ENCODE measurements around the gene TRIM36.

TRIM36 gene, protein sequence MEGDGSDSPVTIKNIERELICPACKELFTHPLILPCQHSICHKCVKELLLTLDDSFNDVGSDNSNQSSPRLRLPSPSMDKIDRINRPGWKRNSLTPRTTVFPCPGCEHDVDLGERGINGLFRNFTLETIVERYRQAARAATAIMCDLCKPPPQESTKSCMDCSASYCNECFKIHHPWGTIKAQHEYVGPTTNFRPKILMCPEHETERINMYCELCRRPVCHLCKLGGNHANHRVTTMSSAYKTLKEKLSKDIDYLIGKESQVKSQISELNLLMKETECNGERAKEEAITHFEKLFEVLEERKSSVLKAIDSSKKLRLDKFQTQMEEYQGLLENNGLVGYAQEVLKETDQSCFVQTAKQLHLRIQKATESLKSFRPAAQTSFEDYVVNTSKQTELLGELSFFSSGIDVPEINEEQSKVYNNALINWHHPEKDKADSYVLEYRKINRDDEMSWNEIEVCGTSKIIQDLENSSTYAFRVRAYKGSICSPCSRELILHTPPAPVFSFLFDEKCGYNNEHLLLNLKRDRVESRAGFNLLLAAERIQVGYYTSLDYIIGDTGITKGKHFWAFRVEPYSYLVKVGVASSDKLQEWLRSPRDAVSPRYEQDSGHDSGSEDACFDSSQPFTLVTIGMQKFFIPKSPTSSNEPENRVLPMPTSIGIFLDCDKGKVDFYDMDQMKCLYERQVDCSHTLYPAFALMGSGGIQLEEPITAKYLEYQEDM

DNA sequence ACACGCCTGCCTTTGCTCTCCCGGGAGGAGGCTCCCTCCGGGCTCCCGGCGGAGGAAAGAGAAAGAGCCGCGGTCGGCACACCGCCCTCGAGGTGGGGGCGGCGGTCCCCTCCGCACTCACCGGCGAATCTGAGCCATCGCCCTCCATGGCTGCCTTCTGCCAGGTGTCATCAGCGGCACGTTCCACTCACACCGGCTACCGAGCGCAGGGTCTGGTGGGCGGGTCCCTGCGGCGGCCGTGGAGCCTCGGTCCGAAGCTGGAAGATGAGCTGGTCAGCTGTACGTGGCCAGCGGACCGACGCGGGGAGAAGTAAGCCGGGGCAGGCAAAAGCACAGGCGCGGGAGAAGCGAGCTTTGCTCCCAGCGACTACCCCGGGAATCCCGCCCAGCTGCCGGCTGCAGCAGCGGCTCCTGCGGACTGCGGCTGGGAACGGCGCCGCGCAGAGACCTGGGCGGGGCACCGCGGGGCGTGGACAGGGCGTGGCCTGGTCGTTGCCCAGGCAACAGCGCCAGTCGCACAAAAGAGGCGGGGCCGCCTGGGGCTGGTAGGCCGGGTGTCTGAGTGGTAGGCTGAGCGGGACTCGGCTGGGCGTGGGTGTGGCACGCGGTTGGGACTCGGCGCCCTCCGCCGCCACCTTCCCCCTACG, at the start of gene TRIM36:
Gene TRIM36 (minus strand): TSS at position 422 of the 647 bp plus-strand sequence. CDS start 274 bp downstream, at position 148.
- DNase-seq, result peak; percentile 92

DNA sequence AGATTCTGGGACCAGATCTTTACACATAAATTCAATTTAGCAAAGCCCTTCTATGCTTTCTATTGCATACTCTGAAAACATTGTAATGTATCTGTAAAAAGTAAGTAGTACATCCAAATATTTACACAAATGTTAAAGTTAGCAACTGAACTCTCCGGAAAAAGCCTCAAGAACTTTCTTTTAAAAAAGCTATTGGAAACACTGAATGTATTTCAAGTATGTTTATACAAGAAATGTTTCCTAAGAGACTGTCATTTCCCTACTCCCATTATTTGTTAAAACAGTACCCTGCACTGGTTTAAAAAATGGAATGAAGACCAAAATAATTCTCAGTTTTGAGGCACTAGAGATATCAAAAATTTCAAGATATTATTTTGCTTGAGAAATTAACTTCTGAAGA, 44.8 kb upstream of the TRIM36 start:
- DNase-seq, result no peak

DNA sequence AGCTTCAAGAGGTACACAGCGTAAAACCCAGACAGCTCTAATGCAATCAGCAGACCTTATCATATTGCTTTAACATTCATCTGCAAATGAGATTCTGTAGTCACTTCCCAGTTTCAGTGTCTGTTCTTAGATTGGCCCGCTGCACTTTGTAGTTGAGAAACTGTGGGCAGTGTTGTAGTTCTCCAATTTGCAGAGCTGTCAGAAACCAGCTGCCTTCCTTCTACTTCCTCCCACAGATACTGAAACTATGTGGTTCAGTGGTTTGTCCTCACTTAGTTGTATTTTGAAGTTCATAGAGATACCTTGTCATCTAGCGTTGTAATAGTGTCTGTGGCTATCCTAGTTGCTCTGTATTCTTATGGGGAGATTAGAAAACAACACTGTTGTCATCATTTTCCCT, 39.6 kb upstream of the TRIM36 start:
- DNase-seq, result no peak

DNA sequence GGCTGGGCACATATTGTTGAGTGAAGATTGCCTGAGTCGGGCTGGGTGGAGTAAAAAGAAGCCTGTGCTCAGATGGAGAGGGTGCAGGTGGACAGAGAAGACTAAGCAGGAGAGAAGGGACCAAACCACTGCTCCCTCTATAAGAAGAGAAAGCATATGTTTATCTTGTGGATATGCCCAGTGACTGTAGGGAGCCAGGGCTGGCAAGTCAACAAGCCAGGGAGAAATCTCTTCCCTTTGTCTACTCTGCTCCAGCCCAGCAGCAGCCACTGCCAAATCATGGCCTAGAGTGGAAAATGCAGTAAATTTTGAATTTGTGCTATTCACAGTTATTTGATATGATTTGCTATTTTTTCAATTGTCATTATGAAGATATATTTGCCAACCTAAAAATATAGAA, 33.2 kb upstream of the TRIM36 start:
- DNase-seq, result no peak

DNA sequence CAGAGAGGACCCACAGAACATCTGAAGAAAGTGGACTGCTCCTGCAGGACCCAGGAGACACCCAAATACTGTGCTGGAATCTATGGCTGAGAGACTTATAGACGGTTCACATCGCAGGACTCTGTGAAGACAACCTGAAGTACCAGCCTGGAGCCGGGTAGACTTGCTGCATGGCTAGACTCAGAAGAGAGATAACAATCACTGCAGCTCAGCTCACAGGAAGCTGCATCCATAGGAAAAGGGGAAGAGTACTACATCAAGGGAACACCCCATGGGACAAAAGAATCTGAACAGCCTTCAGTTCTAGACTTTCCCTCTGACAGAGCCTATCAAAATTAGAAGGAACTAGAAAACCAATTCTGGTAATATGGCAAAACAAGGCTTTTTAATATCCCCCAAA, 26.5 kb upstream of the TRIM36 start:
- DNase-seq, result no peak

DNA sequence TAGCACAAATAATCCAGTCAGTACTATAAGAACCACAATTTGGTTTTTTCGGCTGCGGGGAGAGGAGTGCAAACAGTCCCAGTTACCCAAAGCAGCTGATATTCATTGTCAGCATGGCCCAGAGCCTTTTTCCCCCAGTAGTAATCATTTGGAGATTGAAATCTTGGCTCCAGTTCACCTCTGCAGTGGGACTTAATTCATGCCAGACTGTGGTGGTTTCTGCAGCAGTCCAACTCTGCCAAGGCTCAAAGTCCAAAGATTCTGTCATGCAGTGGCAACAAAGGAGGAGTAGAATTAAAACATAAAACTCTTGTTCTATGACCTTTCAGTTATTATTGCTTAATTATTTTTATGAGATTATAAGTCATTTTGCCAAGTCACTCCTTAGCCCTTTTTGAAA, 25.0 kb upstream of the TRIM36 start:
- no peak for DNase-seq

DNA sequence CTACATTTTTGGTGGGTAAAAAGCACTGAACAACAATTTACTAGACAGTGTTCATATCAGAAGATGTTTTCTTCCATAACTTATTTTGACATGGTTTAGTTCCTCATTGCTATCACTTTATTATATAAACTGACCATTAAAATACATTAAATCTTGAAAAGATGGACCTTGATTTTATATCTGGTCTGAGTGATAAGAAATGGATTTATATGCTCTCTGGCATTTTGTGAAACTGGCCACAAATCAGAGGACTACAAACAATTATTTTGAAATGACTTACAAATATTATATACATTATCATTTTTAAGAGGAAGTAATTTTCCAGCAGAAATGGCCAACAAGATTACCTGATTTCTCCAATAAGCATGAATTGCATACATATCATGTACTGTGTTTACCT, 23.6 kb upstream of the TRIM36 start:
- DNase-seq, result no peak

DNA sequence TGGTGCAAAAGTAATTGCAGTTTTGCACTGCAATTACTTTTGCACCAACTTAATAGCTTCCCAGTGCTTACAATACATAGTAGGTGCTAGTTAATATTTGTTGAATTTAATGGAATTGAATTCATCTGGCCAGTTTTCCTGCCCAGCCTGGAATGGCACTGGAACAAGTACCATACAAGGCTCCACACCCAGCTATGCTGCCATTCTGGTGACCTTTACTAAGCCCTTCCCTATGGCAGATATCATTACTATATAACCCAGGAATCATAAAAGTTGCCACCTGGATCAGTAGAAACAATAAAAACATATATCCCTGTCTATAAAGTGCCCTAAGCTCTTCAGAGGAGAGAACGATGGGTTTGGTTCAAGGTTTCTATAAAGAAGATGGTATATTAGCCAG, 22.4 kb upstream of the TRIM36 start:
- no peak for DNase-seq

DNA sequence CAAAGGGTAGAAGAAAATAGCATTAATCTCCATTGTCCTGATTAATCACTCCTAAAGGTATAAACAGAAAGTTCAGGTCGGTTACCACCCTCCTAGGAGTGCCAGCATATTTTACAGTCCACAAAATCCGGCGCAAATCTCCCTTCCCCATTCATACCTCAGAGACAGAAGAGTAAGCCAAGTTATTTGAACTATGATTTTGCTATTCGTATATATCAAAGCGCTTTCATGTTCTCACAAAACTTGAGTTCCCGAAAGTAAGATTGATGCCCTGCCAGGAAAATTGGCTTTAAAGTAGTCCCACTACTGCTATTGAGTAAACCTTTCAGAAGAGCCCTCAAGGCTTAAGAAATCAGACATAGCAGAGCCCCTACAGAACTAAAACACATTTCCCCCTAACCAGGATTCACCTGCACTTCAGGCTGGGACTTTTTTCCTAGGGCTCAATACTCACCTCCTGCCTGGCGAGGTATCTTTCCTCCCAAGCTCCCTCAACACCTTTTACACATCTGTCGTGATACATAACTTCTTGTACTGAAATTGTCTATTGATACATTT, 21.8 kb upstream of the TRIM36 start:
- DNase-seq, result no peak

DNA sequence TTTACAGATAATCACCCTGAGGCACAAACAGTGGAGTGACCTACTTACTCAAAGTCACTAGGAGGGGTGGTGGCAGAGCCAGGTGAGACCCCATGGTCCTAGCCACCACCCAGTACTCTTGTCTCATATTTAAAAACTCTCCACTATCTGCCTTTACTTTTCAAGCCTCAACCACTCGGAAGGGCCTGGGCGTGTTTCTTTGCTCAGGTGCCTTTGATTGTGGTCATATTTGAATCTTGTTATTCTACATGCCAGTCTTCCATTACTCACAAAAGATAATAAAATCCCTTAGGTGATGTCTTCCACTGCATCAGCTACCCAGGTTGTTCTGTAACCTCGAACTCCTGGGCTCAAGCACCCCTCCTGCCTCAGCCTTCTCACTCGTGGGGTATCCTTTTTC, 20.7 kb upstream of the TRIM36 start:
- no peak for DNase-seq

DNA sequence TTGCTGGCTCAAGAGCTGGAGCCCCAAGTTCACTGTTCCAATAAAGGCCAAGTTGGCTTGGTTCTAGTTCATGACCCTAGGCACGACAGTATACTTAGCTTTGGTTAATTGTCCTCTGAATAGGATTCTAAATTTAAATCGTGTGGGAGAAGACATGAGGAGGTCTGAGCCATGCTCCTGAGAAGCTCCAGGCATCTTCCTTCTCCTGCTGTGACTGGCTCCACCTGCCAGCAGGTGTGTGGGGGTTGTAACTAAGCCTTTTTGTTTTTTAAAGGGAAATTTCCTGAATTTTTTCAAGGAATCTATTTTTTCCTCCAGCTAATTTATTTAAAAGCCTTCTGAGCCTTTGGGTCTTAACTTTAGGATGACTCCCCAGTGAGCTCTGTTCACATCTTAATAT, 20.2 kb upstream of the TRIM36 start:
- DNase-seq, result no peak

DNA sequence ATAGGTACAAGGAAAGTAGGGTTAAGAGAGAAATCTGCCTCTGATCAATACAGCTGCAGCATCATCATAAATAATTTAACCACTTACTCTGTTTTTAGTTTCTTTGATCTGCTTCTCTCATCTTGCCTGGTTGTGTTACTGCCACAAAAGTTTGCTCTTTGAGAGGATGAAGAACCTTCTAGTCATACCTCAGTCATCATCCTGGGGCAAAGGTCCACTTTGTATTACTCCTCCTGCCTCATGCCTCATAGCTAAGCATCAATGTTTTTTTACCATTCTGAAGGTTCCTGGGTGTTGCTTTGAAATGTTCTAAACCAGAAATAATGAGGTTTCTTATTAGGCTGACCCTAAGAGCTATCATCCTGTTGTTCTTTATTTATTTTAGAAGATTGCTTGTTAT, 17.1 kb upstream of the TRIM36 start:
- no peak for DNase-seq

DNA sequence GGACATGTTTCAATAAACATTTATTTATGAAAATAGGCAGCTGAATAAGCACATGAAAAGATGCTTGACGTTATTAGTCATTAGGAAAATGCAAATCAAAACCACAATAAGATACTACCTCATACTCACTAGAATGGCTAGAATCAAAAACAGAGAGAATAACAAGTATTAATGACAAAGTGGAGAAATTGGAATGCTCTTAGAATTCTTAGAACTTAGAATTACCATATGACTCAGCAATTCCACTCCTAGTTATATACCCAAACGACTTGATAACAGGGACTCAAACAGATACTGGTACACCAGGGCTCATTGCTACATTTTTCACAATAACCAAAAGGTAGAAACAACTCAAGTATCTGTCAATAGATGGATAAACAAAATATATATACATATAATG, 15.1 kb upstream of the TRIM36 start:
- peak; percentile 21 for DNase-seq

DNA sequence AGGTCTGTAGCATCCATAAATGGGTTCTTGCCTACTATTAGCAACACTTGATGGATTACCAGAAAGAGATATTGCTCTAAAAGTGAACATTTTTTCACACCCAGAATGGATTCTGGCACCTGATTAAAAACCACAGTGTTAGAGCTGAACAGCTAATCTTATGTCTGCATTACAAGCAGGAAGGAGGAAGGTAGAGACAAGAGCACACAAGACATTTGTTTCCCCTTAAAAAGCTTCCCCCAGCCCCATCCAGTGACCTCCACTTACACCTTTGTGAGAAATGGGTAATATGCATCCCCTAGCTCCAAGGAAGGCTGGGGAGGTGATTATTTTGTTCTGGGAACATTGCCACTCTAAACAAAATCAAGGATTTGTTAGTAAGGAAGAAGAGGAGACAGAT, 12.0 kb upstream of the TRIM36 start:
- no peak for DNase-seq

DNA sequence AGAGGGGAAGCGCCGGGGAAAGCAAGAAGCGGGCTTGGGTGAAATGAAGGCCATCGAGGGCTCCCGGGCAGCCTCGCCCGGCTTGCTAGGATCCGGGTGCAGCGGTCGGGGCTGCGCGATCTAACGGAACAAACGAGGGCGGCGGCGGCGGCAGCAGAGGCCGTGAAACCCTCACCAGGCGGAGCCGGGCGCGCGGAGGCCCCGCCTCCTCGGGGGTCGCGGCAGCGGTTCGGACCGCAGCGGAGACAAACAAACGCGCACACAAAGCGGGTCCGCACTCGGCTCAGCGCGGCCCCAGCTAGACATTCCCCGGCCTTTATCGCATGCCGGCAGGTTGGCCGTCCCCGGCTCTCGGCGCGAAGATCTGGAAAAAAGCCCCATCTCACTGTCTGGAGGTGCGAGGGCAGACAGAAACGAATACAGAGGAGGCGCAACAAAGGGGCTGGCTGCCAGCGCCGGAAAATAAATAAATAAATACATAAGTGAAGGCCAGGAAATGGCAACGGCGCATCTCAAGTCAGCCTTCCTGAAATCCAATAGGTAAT, 10.5 kb upstream of the TRIM36 start:
- peak; percentile 47 for DNase-seq

DNA sequence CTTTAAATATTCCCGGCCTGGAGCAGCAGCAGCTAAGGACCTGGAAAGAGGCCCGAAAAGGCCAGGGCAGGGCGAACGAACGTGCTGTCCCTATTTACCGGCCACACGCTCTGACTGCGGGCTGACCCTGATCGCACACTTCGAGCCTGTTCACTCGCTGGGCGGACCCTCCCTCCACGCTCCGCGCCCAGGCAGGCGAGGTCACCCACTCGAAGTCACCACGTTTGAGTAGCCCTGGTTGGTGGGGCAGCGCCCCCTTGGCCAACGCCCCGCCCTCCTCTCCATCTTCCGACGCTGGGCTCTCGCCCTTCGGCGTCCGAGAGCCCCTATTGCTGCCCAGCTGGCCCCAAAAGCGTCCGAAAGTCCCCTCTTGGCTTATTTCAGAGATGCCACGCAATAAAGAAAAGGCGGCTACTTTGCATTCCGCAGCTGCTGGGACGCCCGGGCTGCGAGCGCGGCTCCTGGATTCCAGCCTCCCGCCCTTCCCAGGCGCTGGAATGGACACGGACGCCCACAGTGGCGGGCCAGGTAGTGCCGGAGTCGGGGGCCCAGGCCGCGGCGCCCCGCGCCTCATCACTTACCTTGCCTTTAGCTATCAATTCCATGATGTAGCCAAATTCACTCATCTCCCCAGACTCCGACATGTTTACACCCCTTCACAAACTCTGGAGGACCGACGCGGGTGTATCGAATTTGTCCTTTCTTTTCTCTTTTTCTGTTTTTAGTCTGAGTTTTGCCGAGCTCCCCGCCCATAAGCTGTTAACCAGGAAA, 9.9 kb upstream of the TRIM36 start:
- peak; percentile 21 for DNase-seq

DNA sequence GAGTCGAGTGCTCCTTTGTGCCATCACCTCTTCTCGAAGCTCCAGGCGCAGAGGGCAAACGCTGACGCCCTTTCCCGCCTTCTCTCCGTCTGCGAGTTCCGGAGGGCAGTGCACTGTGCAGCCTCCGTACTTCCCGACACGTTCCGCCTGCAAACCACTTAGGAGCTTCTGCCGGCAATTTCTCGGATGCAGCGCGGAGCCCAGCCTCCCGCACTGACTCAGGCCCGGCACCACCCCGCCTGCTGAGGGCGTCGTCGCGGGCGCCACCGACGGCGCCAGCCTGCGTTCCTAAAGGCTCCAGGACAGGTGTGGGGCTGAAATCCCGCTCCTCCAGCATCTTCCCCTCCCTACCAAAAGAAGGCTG, 9.3 kb upstream of the TRIM36 start:
- no peak for DNase-seq

DNA sequence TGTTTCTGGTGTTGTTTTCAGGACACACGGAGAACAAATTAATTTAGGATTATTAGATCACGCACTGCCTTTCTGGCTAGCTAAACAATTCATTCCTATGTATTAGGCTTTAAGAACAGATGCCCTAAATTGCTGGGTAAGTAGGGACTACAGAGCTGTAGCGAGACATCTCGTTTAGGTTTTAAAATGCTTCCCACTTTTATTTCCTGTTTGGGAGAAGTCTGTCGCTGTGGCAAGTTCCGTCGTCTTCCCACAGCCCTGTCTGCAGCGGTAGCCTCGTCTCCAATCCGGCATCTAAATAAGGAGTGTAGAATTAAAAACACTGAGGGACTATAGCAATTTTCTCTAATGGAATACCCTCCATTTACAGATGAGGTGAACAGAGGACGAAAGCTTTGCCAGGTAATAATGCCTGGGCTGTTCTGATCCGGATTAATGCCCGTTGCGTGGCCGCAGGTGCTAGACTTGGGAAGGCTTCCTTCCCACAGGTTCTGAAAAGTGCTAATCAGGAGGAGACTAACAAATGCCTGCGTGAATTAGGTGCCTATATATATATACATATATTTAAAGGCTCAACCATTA, 1.3 kb upstream of the TRIM36 start:
- DNase-seq, result no peak

DNA sequence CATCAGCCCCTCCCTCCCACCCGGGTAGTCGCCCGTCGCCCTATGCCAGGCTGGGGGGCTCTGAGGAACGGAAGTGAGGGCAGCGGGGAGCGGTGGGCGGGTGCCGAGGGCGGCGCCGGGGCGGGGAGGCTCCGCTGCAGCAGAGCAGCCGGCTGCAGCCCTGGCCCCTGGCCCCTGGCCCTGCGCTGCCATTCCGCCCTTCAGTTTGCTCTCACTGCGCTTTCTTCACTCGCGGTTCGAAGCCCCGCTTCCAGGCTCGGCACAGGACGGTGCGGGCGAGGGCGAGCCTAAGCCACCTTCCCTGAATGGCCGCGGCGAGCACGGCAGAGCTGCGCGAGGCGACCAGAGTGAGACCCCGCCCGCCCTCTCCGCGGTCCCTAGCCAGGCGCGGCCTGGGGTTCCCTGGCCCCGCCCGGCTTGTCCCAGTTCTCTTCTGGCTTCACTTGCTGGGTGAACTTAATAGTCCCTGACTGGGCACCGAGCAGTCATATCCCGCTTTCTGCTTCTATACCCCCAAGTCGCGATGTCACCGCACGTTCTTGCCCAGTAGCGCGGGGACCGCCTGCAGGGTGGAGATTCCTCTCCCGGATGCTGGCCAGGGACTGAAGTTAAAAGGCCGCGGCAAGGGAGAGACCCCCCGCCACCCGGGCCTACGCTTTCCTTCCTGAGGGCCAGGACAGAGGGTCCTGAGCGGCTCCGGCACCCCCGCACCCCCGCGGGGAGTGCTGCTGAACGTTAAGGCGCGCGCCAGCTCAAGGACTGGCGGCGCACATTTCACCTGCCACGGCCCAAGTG, 623 bp upstream of the TRIM36 start:
- no peak for DNase-seq

DNA sequence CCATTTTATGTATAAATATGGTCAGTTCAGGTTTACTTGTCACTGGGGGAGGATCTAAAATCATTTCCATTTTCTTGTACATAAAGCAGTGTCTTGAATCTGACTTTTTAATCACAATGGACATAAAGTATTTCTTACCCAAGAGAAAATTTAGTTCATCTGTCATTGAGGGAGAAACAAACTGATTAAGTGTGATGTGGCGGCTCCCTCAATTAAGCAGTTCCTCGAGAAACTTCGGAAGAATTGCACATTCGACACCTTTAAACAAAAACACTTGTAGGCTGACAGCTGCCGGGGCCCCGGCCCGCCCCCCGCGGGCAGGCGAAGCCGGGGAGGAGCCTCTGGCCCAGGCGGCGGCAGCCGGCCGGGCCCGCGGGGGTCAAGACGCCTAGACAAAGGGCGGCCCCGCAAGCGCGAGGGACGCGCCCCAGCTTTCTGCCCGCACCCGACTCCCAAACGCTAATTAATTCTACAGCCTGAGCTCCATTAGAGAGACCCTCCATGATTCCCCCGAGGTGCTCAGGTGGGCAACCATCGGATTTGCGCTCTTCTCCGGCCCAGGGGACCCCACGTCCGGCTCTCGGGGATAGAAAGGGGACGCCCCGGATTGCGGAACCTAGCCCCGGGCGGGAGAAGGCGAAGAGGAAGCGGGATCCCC, 750 bp downstream of the TRIM36 start:
- peak; percentile 17 for DNase-seq
